Thyroid gland (tissue), 4 donors: ENCODE data around the gene CYTH1. TPM values are rescaled to one million over a fixed set of nuclear protein-coding genes. Genes with fewer than 3 reads are reported as not detected.

Source experiments
- DNase-seq, 2 donors: peaks; one replicate each; pipeline ENCODE4 v3.0.0-alpha.2; 2019
- H3K27ac ChIP-seq, 3 donors: fragments of 200-600 bp; sonication (generic); 1 replicate in 2 of 3; 2 replicates in 1 of 3; pipeline ENCODE4 v1.5.1; 2016 to 2019; ENCODE audit warnings: mild to moderate bottlenecking in 1 of 3, moderate library complexity in 1 of 3
- H3K27me3 ChIP-seq: fragments of 200-600 bp; sonication (generic); one replicate; pipeline ENCODE4 v1.5.1; 2019
- H3K36me3 ChIP-seq, 2 donors: fragments of 200-600 bp; sonication (generic); one replicate each; pipeline ENCODE4 v1.5.1; 2016 to 2019
- H3K4me1 ChIP-seq, 2 donors: fragments of 200-600 bp; sonication (generic); one replicate each; pipeline ENCODE4 v1.5.1; 2017 to 2019
- H3K4me3 ChIP-seq, 3 donors: fragments of 200-600 bp; sonication (generic); replicated peaks in 1 of 3; 1 replicate in 2 of 3; 2 replicates in 1 of 3; pipeline ENCODE4 v1.5.1; 2016; ENCODE audit warnings: mild to moderate bottlenecking in 1 of 3
- H3K9me3 ChIP-seq: fragments of 200-600 bp; sonication (generic); one replicate; pipeline ENCODE4 v1.5.1; 2017
- POLR2A ChIP-seq, 2 donors: fragments of 450-650 bp; IDR thresholded peaks; one replicate each; pipeline ENCODE4 v1.6.1; 2017; ENCODE audit warnings: antibody characterized with exemption in 2 of 2, mild to moderate bottlenecking in 2 of 2, moderate library complexity in 1 of 2
- WGBS, 2 donors: methylation state at CpG; one replicate each; pipeline ENCODE4 v1.1.5; 2017; 5-methylcytosine and 5-hydroxymethylcytosine counted together
- intact Hi-C: fragments of 100-400 bp; cut with DNase I; formaldehyde crosslinking; loops from one replicate; pipeline ENCODE4 v1.15.1; 2023
- total RNA-seq, 4 donors: library from RNA; depleted of rRNA; stranded (reverse); fragments of >200 nt; gene quantifications; one replicate each; pipeline ENCODE4 v1.2.3, GENCODE V29; 2016
- TF ChIP-seq, protein P1 (sequence below), 6 experiments: fragments of 200-600 bp in 3 of 6; fragments of 450-650 bp in 3 of 6; sonication (generic) in 3 of 6; IDR thresholded peaks; one replicate each; pipeline ENCODE4 v1.5.1; 2016 to 2019; ENCODE audit warnings: antibody characterized with exemption in 6 of 6, mild to moderate bottlenecking in 2 of 6, inconsistent platforms in 1 of 6, moderate library complexity in 1 of 6

The CYTH1 gene
- total RNA-seq, 4 donors from 2014 or later, result 69.0 to 94.5 (median 75.7) TPM

GRCh38 chr17:78694805-78695531 lies 87.1 kb downstream of the CYTH1 start:
- peak overlapping the region; percentile 50 to 84 (median 69) for H3K27ac ChIP-seq
- intact Hi-C loops, result no loop called here
- WGBS, 2 donors, result 88% methylated on average over 16 of the region's 16 CpGs

GRCh38 chr17:78693346-78694083 lies 88.6 kb downstream of the CYTH1 start:
- H3K4me1 ChIP-seq, result peaks cover 23 to 37% of the 10 kb centered on the region in 2 donors
- H3K4me3 ChIP-seq, result no peak overlapping the region
- TF ChIP-seq, protein P1, sequence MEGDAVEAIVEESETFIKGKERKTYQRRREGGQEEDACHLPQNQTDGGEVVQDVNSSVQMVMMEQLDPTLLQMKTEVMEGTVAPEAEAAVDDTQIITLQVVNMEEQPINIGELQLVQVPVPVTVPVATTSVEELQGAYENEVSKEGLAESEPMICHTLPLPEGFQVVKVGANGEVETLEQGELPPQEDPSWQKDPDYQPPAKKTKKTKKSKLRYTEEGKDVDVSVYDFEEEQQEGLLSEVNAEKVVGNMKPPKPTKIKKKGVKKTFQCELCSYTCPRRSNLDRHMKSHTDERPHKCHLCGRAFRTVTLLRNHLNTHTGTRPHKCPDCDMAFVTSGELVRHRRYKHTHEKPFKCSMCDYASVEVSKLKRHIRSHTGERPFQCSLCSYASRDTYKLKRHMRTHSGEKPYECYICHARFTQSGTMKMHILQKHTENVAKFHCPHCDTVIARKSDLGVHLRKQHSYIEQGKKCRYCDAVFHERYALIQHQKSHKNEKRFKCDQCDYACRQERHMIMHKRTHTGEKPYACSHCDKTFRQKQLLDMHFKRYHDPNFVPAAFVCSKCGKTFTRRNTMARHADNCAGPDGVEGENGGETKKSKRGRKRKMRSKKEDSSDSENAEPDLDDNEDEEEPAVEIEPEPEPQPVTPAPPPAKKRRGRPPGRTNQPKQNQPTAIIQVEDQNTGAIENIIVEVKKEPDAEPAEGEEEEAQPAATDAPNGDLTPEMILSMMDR (IDR thresholded peaks at IDR 0.05), result no peak
- no peak for TF ChIP-seq POLR2A (IDR thresholded peaks at IDR 0.05)
- no peaks in the 10 kb centered on the region for H3K9me3 ChIP-seq
- intact Hi-C loops, result no loop called here
- peaks cover 15 to 21% of the 10 kb centered on the region in 2 donors for H3K36me3 ChIP-seq
- 53 to 56% methylated on average over 8 of the region's 8 CpGs for WGBS, 2 donors
- peak; percentile 66 to 69 for DNase-seq
- H3K27me3 ChIP-seq, result no peaks in the 10 kb centered on the region
- H3K27ac ChIP-seq, result peak overlapping the region; percentile 62 to 84 (median 69)

More at GRCh38 chr17:78694805-78695531, 87.1 kb downstream of the CYTH1 start:
- Histone ChIP-seq H3K27me3 (no peaks in the 10 kb centered on the region), H3K9me3 (no peaks in the 10 kb centered on the region), H3K4me1 (peaks cover 23 to 37% of the 10 kb centered on the region in 2 donors), H3K4me3 (no peak overlapping the region), H3K36me3 (peaks cover 15 to 19% of the 10 kb centered on the region in 2 donors)
- DNase-seq, result no peak
- TF ChIP-seq, protein P1 (IDR thresholded peaks at IDR 0.05), result no peak
- TF ChIP-seq POLR2A (IDR thresholded peaks at IDR 0.05), result no peak

DNA sequence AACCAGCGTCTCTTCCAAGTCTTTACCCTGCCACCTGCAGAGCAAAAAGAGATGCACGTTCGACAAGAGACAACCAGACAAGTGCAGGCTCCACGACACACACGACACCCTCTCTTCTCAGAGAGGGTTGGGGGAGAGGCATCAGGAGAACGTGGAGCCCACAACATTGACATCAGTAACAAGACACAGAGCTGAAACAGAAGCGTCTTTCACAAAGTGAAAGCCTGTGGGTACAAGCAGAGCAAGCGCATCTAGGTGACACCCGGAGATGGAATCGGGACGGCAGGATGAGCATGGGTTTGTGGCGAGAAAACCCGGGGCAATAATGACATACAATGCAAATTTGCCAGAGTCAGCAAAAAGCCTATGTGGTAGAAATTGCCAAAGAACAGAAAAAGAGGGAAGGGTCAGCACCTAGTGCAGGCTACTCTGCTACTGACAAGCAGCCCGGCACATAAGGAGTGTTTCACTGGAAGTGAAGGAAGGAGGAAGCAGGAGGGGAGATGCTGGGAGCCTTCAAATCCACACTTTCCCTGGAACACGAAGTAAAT lies 89.5 kb downstream of the CYTH1 start:
- peaks cover 18 to 23% of the 10 kb centered on the region in 2 donors for H3K36me3 ChIP-seq
- H3K27ac ChIP-seq, result peak overlapping the region; percentile 52 to 84 (median 62)
- H3K27me3 ChIP-seq, result no peaks in the 10 kb centered on the region
- TF ChIP-seq, protein P1 (IDR thresholded peaks at IDR 0.05), result no peak
- TF ChIP-seq POLR2A (IDR thresholded peaks at IDR 0.05), result no peak
- no peak overlapping the region for H3K4me3 ChIP-seq
- H3K9me3 ChIP-seq, result no peaks in the 10 kb centered on the region
- intact Hi-C loops, result no loop called here
- WGBS, 2 donors, result 93 to 94% methylated on average over 15 of the region's 15 CpGs
- peaks cover 23 to 37% of the 10 kb centered on the region in 2 donors for H3K4me1 ChIP-seq
- no peak for DNase-seq

GRCh38 chr17:78689029-78689428 lies 93.0 kb downstream of the CYTH1 start:
- TF ChIP-seq POLR2A (IDR thresholded peaks at IDR 0.05), result no peak
- TF ChIP-seq, protein P1 (IDR thresholded peaks at IDR 0.05), result no peak
- WGBS, 2 donors, result 96 to 100% methylated on average over 2 of the region's 2 CpGs
- peaks cover 22 to 30% of the 10 kb centered on the region in 2 donors for H3K36me3 ChIP-seq

More at GRCh38 chr17:78689029-78689428, 93.0 kb downstream of the CYTH1 start:
- Histone ChIP-seq H3K9me3 (no peaks in the 10 kb centered on the region), H3K27ac (no peak overlapping the region), H3K27me3 (no peaks in the 10 kb centered on the region), H3K4me3 (no peak overlapping the region), H3K4me1 (peaks cover 9 to 16% of the 10 kb centered on the region in 2 donors)
- DNase-seq, result no peak
- intact Hi-C loops, result no loop called here
